SK-N-MC (cell line): ENCODE results near the gene EXPH5.

Experiments used
- EZH2 ChIP-seq: fragments of 200-600 bp; sonication (generic); IDR thresholded peaks from one replicate; pipeline ENCODE4 v1.6.1; 2017; ENCODE audit warnings: antibody characterized with exemption
- FOXP2 ChIP-seq: optimal IDR thresholded peaks from 2 replicates; pipeline ENCODE3; 2011; ENCODE audit warnings: mild to moderate bottlenecking, moderate library complexity; ENCODE audit not compliant: insufficient read depth; ENCODE audit errors: extremely low read length, control extremely low read depth
- POLR2AphosphoS5 ChIP-seq: IDR thresholded peaks from 2 replicates; pipeline ENCODE4 v1.6.1; 2012; ENCODE audit warnings: mild to moderate bottlenecking, low read depth, low read length, borderline replicate concordance

GRCh38 chr11:108592591-108593213 is 866 bp downstream of the EXPH5 start:
- TF ChIP-seq EZH2, result no peak
- TF ChIP-seq POLR2AphosphoS5, result no peak
- no peak for TF ChIP-seq FOXP2
